HEK293 (cell line): ENCODE data around the gene HOXC11.

ENCODE experiments used
- PATZ1 ChIP-seq: fragments of 450-650 bp; formaldehyde crosslinking; IDR thresholded peaks from 2 replicates; pipeline ENCODE4 v1.5.1; 2016; ENCODE audit warnings: missing biosample characterization, missing genetic modification characterization
- REPIN1 ChIP-seq: fragments of 450-650 bp; formaldehyde crosslinking; IDR thresholded peaks from 2 replicates; pipeline ENCODE4 v1.5.1; 2017; ENCODE audit warnings: missing biosample characterization, missing genetic modification characterization, low read depth
- TF ChIP-seq, protein P1 (sequence below): fragments of 450-650 bp; formaldehyde crosslinking; IDR thresholded peaks from 2 replicates; pipeline ENCODE4 v1.5.1; 2016; ENCODE audit warnings: missing biosample characterization, missing genetic modification characterization

DNA sequence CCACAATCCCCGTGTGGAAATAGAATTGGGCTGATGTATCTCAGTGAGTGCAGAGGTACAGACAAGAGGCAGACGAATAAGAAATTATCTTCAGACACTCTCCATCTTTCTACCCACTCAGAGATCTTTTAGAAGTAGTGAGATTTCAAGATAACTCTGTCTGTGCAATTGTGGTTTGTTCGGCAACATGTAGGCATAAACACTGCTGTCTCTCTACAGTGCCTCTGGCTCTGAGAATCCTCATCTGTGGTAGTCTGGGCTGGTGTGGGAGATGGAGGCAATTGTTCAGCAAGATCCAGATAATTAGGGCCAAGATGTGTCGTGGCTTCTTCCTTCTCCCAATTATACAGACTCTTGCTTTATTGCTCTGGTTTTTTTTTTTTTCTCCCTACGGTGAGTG lies 31.2 kb upstream of the HOXC11 start:
- TF ChIP-seq REPIN1 (tag by site-specific recombination) (no peak), PATZ1 (tag by site-specific recombination) (no peak)
- TF ChIP-seq, protein P1, sequence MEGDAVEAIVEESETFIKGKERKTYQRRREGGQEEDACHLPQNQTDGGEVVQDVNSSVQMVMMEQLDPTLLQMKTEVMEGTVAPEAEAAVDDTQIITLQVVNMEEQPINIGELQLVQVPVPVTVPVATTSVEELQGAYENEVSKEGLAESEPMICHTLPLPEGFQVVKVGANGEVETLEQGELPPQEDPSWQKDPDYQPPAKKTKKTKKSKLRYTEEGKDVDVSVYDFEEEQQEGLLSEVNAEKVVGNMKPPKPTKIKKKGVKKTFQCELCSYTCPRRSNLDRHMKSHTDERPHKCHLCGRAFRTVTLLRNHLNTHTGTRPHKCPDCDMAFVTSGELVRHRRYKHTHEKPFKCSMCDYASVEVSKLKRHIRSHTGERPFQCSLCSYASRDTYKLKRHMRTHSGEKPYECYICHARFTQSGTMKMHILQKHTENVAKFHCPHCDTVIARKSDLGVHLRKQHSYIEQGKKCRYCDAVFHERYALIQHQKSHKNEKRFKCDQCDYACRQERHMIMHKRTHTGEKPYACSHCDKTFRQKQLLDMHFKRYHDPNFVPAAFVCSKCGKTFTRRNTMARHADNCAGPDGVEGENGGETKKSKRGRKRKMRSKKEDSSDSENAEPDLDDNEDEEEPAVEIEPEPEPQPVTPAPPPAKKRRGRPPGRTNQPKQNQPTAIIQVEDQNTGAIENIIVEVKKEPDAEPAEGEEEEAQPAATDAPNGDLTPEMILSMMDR: no peak
